GM21447 (cell line): ENCODE results near the gene MYBPC3.
A peak's percentile ranks its signal among the peaks of the same experiment; 100 is the strongest.
"Not testable (repeated sequence)": the region's sequence is repeated elsewhere in the genome, so short reads cannot be mapped to it uniquely, and the experiment has no call there.

ENCODE experiments used
- ATAC-seq: cut with Tn5 transposase; IDR thresholded peaks from one replicate; pipeline ENCODE4 v1.9.1; 2021; ENCODE audit not compliant: unreplicated experiment

Gene MYBPC3

GRCh38 chr11:47338396-47339241 is 13.9 kb downstream of the MYBPC3 start:
- no peak for ATAC-seq

DNA sequence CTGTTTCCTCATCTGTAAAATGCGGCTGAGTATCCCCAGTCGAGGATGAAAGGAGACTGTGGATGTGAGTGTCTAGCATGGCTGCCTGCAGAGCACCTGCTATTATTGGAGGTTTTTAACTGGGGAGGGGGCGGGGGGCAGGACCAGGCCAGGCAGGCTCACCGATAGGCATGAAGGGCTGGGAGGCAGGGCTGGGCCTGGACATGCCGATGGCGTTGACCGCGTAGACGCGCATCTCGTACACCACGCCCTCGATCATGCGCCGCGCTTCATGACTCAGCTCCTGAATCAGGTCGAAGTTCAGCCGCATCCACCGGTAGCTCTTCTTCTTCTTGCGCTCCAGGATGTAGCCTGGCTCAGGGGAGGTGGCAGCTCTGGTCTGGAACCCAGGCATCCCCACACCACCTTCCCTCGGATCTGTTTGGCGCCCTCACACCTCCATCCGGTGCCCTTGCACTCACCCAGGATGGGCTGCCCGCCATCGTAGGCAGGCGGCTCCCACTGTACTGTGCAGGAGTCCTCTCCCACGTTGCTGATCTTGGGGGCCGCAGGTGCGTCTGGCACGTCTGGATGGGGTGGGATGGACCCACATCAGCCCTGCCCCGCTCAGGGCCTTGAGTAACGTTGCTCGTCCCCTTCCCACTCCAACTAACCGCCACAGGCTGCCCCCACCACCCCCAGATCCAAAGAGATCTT is 15.1 kb downstream of the MYBPC3 start:
- ATAC-seq = no peak

DNA sequence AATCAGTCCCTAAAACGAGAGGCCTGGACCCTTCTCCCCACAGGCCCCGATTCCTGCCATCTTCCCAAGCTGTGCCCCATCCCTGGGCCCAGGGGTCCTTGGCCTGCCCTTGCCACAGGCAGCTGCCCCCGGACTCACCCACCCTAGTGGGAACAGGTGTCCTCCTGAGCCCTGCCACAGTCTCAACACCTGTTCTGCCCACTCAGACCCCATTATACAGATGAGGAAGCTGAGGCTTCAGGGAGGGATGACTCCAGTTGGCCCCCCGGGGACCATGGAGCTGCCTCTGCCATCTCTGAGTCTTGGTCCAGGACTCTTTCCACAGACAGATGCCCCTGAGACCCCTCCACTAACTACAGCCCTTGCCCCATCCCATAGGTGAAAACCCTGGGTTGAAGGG is 15.9 kb downstream of the MYBPC3 start:
- ATAC-seq = no peak

DNA sequence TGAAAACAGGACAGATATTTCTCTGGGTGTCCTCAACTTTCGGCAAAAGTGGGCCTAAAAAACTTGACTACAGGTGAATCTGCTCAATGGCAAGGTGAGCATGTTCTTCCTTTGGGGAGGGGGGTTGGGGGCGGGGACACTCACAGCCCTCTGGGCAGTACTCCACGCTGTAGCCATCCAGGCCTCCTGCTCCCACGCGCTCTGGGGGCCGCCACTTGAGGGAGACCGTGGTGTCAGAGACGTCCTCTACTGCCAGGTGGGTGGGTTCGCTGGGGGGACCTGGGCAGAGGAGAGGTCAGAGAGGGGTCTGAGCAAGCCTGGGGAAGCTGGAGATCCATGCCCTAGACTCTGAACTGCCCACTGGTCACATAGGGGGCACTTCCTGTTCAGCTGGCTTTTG is 16.8 kb downstream of the MYBPC3 start:
- ATAC-seq = no peak

- ATAC-seq = not testable (repeated sequence)
Observed at GRCh38 chr11:47334699-47335411, 17.6 kb downstream of the MYBPC3 start.

DNA sequence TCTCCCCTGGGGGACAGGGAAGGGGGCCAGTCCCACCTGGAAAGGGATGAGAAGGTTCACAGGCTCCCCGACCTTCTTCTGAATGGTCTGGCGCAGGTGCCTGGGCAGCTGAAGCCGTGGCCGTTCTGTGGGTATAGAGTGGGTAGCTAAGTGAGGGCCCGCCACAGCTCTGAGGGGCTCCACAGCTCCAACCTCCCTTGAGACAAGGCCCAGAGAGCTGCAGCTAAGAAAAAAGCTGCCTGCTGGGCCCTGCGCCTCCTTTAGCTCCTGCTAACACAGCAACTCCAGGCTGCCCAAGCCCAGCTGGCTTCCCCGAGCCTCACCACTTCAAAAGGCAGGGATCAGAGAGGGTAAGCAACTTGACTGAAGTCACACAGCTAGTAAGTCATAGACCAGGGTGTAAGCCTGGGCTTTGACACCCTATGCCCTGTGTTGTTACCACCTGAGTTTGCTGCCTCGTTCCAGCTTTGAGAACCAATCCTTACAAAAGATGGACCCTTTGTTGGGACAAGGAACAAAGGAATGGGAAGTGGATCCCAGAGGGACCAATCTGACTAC is 18.5 kb downstream of the MYBPC3 start:
- no peak for ATAC-seq

DNA sequence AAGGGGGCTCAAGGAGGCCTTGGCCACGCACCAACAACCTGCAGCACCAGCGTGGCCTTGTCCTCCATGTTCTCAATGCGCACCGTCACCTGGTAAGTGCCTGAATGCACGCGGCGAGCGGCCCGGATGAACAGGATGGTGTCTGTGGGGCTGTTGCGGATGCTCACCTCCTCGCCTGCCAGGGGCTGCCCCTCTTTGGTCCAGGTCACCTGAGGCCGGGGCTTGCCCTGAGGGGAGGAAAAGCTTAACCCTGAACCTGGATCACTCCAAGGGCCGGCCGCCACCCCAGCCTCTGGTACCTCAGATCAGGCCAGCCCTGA is 19.0 kb downstream of the MYBPC3 start:
- ATAC-seq = no peak

- no peak for ATAC-seq
Observed at GRCh38 chr11:47332791-47333525, 19.5 kb downstream of the MYBPC3 start.

GRCh38 chr11:47332303-47332711 is 20.2 kb downstream of the MYBPC3 start:
- no peak for ATAC-seq

DNA sequence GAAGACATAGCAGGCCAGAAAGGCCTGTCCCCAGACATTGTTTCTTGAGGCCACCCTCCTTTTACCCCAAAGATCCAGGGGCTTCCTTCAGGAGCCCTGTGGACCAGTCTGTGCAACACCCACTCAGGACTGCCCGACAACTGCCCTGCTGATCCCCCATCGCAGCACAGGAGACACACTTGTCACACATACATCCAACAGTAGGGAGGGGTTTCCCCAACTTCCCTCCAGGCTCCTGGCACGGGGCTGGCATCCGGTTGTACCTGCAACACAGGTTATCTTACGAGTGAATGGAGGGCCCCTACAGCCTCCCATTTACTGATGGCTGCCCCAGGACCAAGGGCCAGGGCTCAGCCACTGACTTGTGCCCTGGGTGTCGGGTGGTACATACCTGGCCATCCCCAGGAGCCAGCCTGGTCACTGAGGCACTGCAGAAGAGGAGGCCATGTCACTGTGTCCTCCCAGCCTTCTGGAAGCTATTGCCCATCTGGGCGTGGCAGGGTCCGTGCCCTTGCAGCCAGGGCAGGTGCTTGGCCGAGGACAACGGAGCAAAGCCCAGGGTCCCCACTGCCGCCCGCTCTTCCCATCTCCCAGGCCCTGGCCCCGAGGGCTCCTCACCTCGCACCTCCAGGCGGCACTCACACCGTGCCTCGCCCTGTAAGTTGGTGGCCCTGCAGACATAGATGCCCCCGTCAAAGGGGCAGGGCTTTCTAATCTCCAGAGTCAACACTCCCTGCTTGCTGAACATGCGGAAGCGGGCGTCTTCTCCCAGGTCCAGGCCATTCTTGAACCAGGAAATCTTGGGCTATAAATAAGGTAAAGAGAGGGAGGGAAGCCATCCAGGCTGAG is 20.8 kb downstream of the MYBPC3 start:
- ATAC-seq = no peak

DNA sequence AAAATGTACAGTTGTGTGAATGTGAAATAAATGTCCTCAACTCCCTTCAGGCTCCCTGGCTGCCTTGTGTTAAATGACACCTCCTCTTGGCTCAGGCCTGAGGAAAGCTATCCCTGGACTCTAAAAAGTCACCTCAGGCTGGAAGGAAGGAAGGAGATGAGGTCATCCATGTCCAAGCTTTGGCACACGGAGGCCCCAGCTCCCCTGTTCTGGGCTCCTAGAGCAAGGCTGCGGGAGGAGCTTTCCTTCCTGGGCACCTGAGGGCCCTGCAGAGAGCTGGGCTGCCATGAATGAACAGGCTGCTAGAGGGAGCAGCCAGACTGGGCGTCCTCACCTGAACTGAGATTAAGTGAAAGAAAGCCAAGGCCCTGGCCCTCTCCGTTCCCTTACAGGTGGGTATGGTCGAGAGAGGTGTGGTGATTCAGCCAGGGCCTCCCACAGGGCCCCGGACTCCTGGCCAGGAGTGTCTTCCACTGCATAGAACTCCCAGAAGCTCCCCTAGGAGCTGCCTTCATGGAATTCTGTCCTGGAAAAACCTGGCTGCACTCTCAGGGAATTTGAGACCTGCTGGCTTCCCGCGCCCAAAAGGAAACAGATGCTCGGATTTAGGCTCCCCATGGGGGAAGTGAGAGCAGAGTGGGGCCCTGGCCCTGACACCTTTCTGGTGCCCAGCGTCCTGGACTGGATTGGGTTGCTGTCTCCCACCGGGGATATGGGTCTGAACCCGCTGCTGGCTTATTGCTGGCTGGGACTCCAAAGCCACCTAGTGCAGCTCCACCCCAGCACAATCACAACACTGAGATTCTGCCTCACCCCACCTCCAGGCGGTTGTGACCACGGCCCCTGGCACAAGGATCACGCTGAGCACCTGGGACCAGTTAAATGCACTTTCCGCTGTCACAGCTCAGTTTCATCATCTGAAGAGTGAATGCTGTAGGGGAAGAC is 22.2 kb downstream of the MYBPC3 start:
- no peak for ATAC-seq

- no peak for ATAC-seq
Observed at GRCh38 chr11:47329431-47329986, 23.0 kb downstream of the MYBPC3 start.

GRCh38 chr11:47328449-47329390 is 23.8 kb downstream of the MYBPC3 start:
- peak; percentile 73 for ATAC-seq

- no peak for ATAC-seq
Observed at GRCh38 chr11:47327949-47328348, 24.6 kb downstream of the MYBPC3 start.

- no peak for ATAC-seq
Observed at GRCh38 chr11:47327025-47327424, 25.5 kb downstream of the MYBPC3 start.

GRCh38 chr11:47326198-47326597 is 26.3 kb downstream of the MYBPC3 start:
- ATAC-seq = no peak

- ATAC-seq = no peak
Observed at GRCh38 chr11:47325271-47326041, 27.0 kb downstream of the MYBPC3 start.
